ENCODE measurements around the gene NHS.

DNA sequence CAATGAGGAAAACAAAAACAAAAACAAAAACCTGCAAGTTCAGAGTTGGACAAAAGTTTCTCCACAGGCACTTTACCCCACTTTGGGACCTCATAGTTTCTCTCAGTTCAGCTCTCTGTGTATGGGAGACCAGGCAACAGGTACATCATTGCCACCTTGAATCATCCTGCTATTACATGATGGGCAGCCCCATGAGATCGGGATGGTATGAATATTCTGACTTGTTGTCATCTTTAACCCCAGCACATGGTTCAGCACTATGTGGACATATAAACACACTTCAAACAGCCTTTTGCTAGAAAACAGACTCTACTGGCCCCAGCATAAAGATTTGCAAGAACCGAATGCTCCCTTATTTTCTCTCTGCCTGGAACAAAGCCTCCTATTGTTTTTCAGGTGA, 185.4 kb downstream of the NHS start:
- TF ChIP-seq POLR2AphosphoS5 (IDR thresholded peaks at IDR 0.05; ENCODE audit: insufficient read depth in 1 of 2, low read depth in 1 of 2) (no peak), POLR2A (IDR thresholded peaks at IDR 0.05) (no peak)

All from vagina (tissue), 2 donors.